Uterus (tissue), 2 donors: ENCODE results near the gene TMCO6.

ENCODE experiments used
- CTCF ChIP-seq, 4 experiments: fragments of 200-600 bp in 2 of 4; fragments of 450-650 bp in 2 of 4; sonication (generic) in 2 of 4; IDR thresholded peaks; one replicate each; pipeline ENCODE4 v1.5.1; 2016 to 2019; ENCODE audit warnings: antibody characterized with exemption in 4 of 4, mild to moderate bottlenecking in 2 of 4, moderate library complexity in 1 of 4
- POLR2A ChIP-seq, 2 donors: fragments of 450-650 bp; IDR thresholded peaks; one replicate each; pipeline ENCODE4 v1.6.1; 2016; ENCODE audit warnings: antibody characterized with exemption in 2 of 2, mild to moderate bottlenecking in 1 of 2, moderate library complexity in 1 of 2

- TF ChIP-seq CTCF (IDR thresholded peaks at IDR 0.05) (no peak), POLR2A (IDR thresholded peaks at IDR 0.05) (no peak)
Measured at GRCh38 chr5:140600096-140600495, 39.2 kb upstream of the TMCO6 start.
